Liver (tissue), 3 donors: Measurements from ENCODE around the gene THRB.

ENCODE experiments used
- CTCF ChIP-seq: fragments of 150-350 bp; IDR thresholded peaks from 2 replicates; pipeline ENCODE4 v1.5.1; 2017; ENCODE audit warnings: improper control_type of control experiment, low read depth, low read length; ENCODE audit not compliant: missing input control
- TAF1 ChIP-seq: conservative IDR thresholded peaks from 2 replicates; pipeline ENCODE4 v1.6.1; 2016; ENCODE audit warnings: antibody characterized with exemption, mild to moderate bottlenecking
- YY1 ChIP-seq: IDR thresholded peaks from 2 replicates; pipeline ENCODE4 v1.6.1; 2016; ENCODE audit warnings: antibody characterized with exemption, mild to moderate bottlenecking
- TF ChIP-seq, protein P1 (sequence below): IDR thresholded peaks from 2 replicates; pipeline ENCODE4 v1.6.1; 2016; ENCODE audit warnings: antibody characterized with exemption, mild to moderate bottlenecking
- donor health status: healthy.
- donor health status: healthy.

DNA sequence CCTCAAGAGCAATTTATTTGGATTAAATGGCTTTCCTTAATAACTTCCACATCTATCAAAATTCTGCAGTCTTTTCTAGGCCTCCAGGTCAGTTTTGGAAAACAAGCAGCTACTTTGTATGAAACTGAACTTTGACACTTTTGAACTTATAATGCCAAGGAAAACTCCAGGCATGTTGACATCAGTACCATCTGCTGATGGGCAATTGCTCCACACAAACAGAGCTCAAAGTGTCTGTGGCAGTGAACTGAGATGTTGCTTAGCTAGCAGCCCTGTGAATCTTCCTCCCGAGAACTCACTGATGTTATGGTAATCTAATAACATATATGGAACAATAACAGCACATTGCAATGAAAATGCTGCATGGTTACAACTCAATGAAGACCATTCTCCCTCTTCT is 250.2 kb downstream of the THRB start:
- TF ChIP-seq CTCF (no peak), TAF1 (no peak), YY1 (no peak)
- TF ChIP-seq, protein P1, sequence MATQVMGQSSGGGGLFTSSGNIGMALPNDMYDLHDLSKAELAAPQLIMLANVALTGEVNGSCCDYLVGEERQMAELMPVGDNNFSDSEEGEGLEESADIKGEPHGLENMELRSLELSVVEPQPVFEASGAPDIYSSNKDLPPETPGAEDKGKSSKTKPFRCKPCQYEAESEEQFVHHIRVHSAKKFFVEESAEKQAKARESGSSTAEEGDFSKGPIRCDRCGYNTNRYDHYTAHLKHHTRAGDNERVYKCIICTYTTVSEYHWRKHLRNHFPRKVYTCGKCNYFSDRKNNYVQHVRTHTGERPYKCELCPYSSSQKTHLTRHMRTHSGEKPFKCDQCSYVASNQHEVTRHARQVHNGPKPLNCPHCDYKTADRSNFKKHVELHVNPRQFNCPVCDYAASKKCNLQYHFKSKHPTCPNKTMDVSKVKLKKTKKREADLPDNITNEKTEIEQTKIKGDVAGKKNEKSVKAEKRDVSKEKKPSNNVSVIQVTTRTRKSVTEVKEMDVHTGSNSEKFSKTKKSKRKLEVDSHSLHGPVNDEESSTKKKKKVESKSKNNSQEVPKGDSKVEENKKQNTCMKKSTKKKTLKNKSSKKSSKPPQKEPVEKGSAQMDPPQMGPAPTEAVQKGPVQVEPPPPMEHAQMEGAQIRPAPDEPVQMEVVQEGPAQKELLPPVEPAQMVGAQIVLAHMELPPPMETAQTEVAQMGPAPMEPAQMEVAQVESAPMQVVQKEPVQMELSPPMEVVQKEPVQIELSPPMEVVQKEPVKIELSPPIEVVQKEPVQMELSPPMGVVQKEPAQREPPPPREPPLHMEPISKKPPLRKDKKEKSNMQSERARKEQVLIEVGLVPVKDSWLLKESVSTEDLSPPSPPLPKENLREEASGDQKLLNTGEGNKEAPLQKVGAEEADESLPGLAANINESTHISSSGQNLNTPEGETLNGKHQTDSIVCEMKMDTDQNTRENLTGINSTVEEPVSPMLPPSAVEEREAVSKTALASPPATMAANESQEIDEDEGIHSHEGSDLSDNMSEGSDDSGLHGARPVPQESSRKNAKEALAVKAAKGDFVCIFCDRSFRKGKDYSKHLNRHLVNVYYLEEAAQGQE: no peak
